Measurements from ENCODE around the gene CFAP54.

DNA sequence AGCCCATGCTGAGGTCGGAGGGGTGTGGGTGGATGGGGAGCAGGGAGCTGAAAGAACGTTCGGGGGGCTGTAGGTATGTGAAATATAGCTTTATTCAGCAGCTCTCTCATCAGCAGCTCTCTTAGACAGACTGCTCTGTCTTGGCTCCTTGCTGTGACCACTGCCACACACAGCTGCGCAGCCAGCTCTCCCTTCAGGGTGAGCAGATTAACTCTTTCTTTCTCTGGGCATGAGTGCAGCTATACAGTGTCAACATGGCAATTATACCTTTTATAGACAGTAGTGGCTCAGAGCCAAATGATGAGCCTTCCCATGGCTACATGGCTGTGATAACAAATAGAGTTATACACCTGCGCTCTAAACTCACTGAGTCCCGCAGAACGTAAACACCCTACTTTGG is 280.0 kb downstream of the CFAP54 start:
- TF ChIP-seq, protein P1, sequence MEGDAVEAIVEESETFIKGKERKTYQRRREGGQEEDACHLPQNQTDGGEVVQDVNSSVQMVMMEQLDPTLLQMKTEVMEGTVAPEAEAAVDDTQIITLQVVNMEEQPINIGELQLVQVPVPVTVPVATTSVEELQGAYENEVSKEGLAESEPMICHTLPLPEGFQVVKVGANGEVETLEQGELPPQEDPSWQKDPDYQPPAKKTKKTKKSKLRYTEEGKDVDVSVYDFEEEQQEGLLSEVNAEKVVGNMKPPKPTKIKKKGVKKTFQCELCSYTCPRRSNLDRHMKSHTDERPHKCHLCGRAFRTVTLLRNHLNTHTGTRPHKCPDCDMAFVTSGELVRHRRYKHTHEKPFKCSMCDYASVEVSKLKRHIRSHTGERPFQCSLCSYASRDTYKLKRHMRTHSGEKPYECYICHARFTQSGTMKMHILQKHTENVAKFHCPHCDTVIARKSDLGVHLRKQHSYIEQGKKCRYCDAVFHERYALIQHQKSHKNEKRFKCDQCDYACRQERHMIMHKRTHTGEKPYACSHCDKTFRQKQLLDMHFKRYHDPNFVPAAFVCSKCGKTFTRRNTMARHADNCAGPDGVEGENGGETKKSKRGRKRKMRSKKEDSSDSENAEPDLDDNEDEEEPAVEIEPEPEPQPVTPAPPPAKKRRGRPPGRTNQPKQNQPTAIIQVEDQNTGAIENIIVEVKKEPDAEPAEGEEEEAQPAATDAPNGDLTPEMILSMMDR (IDR thresholded peaks at IDR 0.05; ENCODE audit: low read depth, low read length, poor library complexity, severe bottlenecking) = no peak
- TF ChIP-seq EZH2phosphoT487 (IDR thresholded peaks at IDR 0.05; ENCODE audit: borderline replicate concordance, low read length) = no peak
